OCI-LY1 (cell line): ENCODE measurements around the gene FZD4.

Experiments
- H2AFZ ChIP-seq: fragments of 200-600 bp; sonication (generic), shearing (Covaris generic); 2 replicates; pipeline ENCODE4 v1.6.0; 2014; ENCODE audit warnings: antibody characterized with exemption, mild to moderate bottlenecking, low read length
- H3F3A ChIP-seq: fragments of 200-600 bp; sonication (generic), shearing (Covaris generic); 2 replicates; pipeline ENCODE4 v1.6.0; 2014; ENCODE audit warnings: mild to moderate bottlenecking, antibody characterized with exemption, low read length, moderate library complexity; ENCODE audit not compliant: insufficient read depth
- H3K27ac ChIP-seq: fragments of 200-600 bp; sonication (generic); 2 replicates; pipeline ENCODE4 v1.5.1; 2014; ENCODE audit warnings: low read length, mixed run types, mild to moderate bottlenecking, low read depth; ENCODE audit not compliant: poor library complexity, severe bottlenecking
- H3K27me3 ChIP-seq: fragments of 200-600 bp; sonication (generic); 2 replicates; pipeline ENCODE4 v1.6.0; 2014; ENCODE audit warnings: antibody characterized with exemption, mild to moderate bottlenecking, low read length, moderate library complexity; ENCODE audit not compliant: insufficient read depth
- H3K36me3 ChIP-seq: fragments of 200-600 bp; sonication (generic); 2 replicates; pipeline ENCODE4 v1.6.1; 2014; ENCODE audit warnings: mild to moderate bottlenecking, antibody characterized with exemption, low read length, moderate library complexity, mixed read lengths; ENCODE audit not compliant: insufficient read depth
- H3K4me1 ChIP-seq: fragments of 200-600 bp; sonication (generic); 2 replicates; pipeline ENCODE4 v1.5.1; 2014; ENCODE audit warnings: mild to moderate bottlenecking, low read length, moderate library complexity; ENCODE audit not compliant: insufficient read depth, severe bottlenecking
- H3K4me2 ChIP-seq: fragments of 200-600 bp; sonication (generic), shearing (Covaris generic); 2 replicates; pipeline ENCODE4 v1.6.1; 2014; ENCODE audit warnings: low read length
- H3K4me3 ChIP-seq: fragments of 200-600 bp; sonication (generic); 2 replicates; pipeline ENCODE4 v1.5.1; 2014; ENCODE audit warnings: low read length, low read depth, mild to moderate bottlenecking, mixed read lengths; ENCODE audit not compliant: poor library complexity, severe bottlenecking
- H3K79me2 ChIP-seq: fragments of 200-600 bp; shearing (Covaris generic); 2 replicates; pipeline ENCODE4 v1.6.1; 2016; ENCODE audit warnings: mixed run types, low read length, mixed read lengths; ENCODE audit not compliant: insufficient read depth
- H3K9ac ChIP-seq: fragments of 200-600 bp; sonication (generic), shearing (Covaris generic); 2 replicates; pipeline ENCODE4 v1.6.1; 2014; ENCODE audit warnings: mild to moderate bottlenecking, low read length, mixed read lengths
- H3K9me2 ChIP-seq: fragments of 200-600 bp; sonication (generic), shearing (Covaris generic); 2 replicates; pipeline ENCODE4 v1.6.1; 2014; ENCODE audit warnings: low read depth, mild to moderate bottlenecking, low read length, mixed read lengths
- H3K9me3 ChIP-seq: fragments of 200-600 bp; shearing (Covaris generic); 2 replicates; pipeline ENCODE4 v1.6.1; 2014; ENCODE audit warnings: low read length, mixed read lengths
- H4K20me1 ChIP-seq: fragments of 200-600 bp; sonication (generic), shearing (Covaris generic); 2 replicates; pipeline ENCODE4 v1.6.0; 2016; ENCODE audit warnings: mild to moderate bottlenecking, low read length; ENCODE audit not compliant: insufficient read depth
- EZH2 ChIP-seq: fragments of 200-600 bp; sonication (generic), shearing (Covaris generic); IDR thresholded peaks from 2 replicates; pipeline ENCODE4 v1.8.0; 2017; ENCODE audit warnings: borderline replicate concordance, mixed run types, mild to moderate bottlenecking, antibody characterized with exemption, low read length, moderate library complexity, mixed read lengths
- TF ChIP-seq, protein P1 (sequence below): fragments of 200-600 bp; sonication (generic), shearing (Covaris generic); IDR thresholded peaks from 2 replicates; pipeline ENCODE4 v1.5.1; 2017; ENCODE audit warnings: mild to moderate bottlenecking, antibody characterized with exemption, low read length, moderate library complexity, mixed read lengths

Gene FZD4

DNA sequence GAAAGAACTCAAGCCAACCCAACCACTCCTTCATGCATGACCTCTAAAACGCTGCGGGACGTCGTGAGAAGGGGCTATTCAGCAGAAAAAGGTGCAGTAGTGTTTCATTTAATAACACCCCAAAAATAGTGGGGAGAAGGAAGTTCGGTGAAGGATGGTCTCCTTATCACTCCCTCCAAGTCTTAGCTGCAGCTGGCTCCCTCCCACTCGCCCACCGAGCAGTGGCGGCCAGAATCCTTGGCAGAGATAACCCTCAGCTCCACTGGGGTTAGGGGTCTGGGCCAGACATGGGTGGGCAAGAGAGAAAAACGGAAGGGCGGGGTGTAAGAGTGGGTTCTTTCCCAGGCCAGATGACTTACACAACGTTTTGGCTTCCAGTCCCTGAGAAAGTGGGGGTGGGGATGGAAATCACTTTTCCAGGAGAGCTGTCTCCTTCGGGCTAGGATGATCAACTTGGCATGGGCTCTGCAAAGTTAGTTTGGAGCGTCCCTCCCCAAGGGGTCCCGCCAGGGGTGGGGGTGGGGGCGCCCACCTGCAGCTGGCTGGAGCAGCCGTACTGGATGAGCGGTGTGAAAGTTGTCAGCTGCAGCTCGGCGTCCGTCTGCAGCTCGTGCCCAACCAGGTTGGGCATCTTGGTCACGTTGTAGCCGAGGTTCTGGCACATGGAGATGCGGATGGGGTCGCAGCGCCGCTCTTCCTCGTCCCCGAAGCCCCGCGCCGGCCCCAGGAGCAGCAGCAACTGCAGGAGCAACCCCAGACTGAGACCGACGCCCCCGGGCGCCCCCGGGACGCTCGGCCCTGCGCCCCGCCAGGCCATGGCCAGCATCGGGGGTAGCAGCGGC lies 705 bp downstream of the FZD4 start:
- H3K9ac ChIP-seq: peak overlapping the region; percentile 34; the same call in 1 of the 2 replicates

DNA sequence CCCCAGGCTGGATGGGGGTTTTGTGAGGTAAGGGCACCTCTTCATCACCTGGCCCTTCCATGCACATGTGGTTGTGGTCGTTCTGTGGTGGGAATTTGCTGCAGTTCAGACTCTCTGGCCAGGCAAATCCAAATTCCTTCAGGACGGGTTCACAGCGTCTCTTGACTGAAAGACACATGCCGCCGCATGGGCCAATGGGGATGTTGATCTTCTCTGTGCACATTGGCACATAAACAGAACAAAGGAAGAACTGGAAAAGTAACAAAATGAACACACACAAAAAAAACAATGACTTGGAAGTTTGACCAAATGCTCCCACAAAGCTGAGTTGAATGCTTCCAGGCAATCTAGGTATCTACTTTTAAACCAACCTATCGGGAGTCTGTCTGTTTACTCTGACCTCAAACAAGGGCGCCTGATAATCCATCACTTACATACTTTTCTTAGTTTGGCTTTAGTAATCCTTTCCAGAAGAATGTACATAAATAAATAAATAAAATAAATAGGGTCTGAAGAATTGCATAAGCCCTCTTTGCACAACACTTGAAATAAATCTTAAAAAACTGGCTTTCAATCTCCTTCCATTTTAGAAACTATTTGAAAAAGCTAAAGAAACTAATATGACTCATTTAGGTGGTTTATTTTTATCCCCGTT lies 2.8 kb downstream of the FZD4 start:
- no peak overlapping the region for H2AFZ ChIP-seq
- no peaks in the 10 kb centered on the region for H3K9me3 ChIP-seq
- H3K4me2 ChIP-seq: no peak overlapping the region
- H3K9me2 ChIP-seq: no peaks in the 10 kb centered on the region
- no peaks in the 10 kb centered on the region for H3K36me3 ChIP-seq
- H3F3A ChIP-seq: no peaks in the 10 kb centered on the region
- peaks cover 13% of the 10 kb centered on the region for H3K4me1 ChIP-seq
- TF ChIP-seq EZH2: no peak
- TF ChIP-seq, protein P1, sequence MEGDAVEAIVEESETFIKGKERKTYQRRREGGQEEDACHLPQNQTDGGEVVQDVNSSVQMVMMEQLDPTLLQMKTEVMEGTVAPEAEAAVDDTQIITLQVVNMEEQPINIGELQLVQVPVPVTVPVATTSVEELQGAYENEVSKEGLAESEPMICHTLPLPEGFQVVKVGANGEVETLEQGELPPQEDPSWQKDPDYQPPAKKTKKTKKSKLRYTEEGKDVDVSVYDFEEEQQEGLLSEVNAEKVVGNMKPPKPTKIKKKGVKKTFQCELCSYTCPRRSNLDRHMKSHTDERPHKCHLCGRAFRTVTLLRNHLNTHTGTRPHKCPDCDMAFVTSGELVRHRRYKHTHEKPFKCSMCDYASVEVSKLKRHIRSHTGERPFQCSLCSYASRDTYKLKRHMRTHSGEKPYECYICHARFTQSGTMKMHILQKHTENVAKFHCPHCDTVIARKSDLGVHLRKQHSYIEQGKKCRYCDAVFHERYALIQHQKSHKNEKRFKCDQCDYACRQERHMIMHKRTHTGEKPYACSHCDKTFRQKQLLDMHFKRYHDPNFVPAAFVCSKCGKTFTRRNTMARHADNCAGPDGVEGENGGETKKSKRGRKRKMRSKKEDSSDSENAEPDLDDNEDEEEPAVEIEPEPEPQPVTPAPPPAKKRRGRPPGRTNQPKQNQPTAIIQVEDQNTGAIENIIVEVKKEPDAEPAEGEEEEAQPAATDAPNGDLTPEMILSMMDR: no peak
- no peak overlapping the region for H3K9ac ChIP-seq
- no peak overlapping the region for H3K4me3 ChIP-seq
- H3K27ac ChIP-seq: no peak overlapping the region
- H3K27me3 ChIP-seq: peaks cover 4% of the 10 kb centered on the region; the same call in 1 of the 2 replicates
- H4K20me1 ChIP-seq: no peaks in the 10 kb centered on the region
- H3K79me2 ChIP-seq: no peaks in the 10 kb centered on the region

More for the DNA sequence above, 705 bp downstream of the FZD4 start:
- Histone ChIP-seq H3K79me2 (no peaks in the 10 kb centered on the region), H3F3A (no peaks in the 10 kb centered on the region), H3K4me2 (peak overlapping the region; percentile 49), H3K36me3 (no peaks in the 10 kb centered on the region), H3K9me2 (no peaks in the 10 kb centered on the region), H4K20me1 (no peaks in the 10 kb centered on the region), H3K27ac (no peak overlapping the region), H3K27me3 (peaks cover 4% of the 10 kb centered on the region; the same call in 1 of the 2 replicates), H3K4me3 (peak overlapping the region; percentile 55), H3K9me3 (no peaks in the 10 kb centered on the region), H2AFZ (no peak overlapping the region), H3K4me1 (peaks cover 13% of the 10 kb centered on the region)
- TF ChIP-seq EZH2: no peak
- TF ChIP-seq, protein P1: no peak

DNA sequence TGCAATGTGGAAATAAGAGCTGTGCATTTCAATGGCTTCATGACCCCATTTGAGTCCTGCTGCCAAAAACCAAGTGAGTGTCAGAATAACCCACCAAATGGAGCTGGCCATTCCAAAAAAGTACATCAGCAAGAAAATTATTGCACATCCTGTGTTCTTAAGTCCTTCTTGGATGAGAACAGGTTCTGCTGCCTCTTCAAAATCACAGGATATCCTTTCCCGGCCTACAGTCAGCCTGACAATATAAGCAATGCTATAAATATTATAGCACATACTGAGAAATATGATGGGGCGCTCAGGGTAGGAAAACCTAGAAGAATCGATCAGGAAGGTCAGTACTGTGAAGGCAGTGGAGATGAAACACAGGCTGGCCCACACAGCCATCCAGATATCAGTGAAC lies 3.5 kb downstream of the FZD4 start:
- no peaks in the 10 kb centered on the region for H3K79me2 ChIP-seq
- H3K4me2 ChIP-seq: no peak overlapping the region
- H3K27ac ChIP-seq: no peak overlapping the region
- H4K20me1 ChIP-seq: no peaks in the 10 kb centered on the region
- TF ChIP-seq EZH2: no peak
- TF ChIP-seq, protein P1: no peak
- no peak overlapping the region for H2AFZ ChIP-seq
- no peak overlapping the region for H3K9ac ChIP-seq
- peaks cover 13% of the 10 kb centered on the region for H3K4me1 ChIP-seq
- no peaks in the 10 kb centered on the region for H3K9me3 ChIP-seq
- H3K4me3 ChIP-seq: no peak overlapping the region
- H3K27me3 ChIP-seq: peaks cover 4% of the 10 kb centered on the region; the same call in 1 of the 2 replicates
- no peaks in the 10 kb centered on the region for H3K36me3 ChIP-seq
- no peaks in the 10 kb centered on the region for H3F3A ChIP-seq
- no peaks in the 10 kb centered on the region for H3K9me2 ChIP-seq
